SK-N-SH treated with all-trans-retinoic acid at 6 μM for 48 hours (cell line): Measurements from ENCODE around the gene CDH11.

ENCODE experiments used
- ARNTL ChIP-seq: fragments of 450-650 bp; formaldehyde crosslinking; IDR thresholded peaks from 2 replicates; pipeline ENCODE4 v1.5.0; 2020; ENCODE audit warnings: low read depth, mild to moderate bottlenecking, moderate library complexity, borderline replicate concordance
- CREB5 ChIP-seq: fragments of 250-450 bp; sonication (Bioruptor Pico); IDR thresholded peaks from 2 replicates; pipeline ENCODE4 v1.5.1; 2020; ENCODE audit warnings: low read depth, mild to moderate bottlenecking, moderate library complexity
- GLIS3 ChIP-seq: fragments of 250-450 bp; sonication (Bioruptor Pico); IDR thresholded peaks from 2 replicates; pipeline ENCODE4 v1.5.0; 2020; ENCODE audit warnings: mild to moderate bottlenecking, moderate library complexity
- ISL1 ChIP-seq: fragments of 250-450 bp; sonication (Bioruptor Pico); IDR thresholded peaks from 2 replicates; pipeline ENCODE4 v2.1.2; 2022; ENCODE audit warnings: mild to moderate bottlenecking, moderate library complexity
- OSR1 ChIP-seq: fragments of 250-450 bp; sonication (Bioruptor Pico); IDR thresholded peaks from 2 replicates; pipeline ENCODE4 v1.8.0; 2022; ENCODE audit warnings: moderate library complexity, mild to moderate bottlenecking, inconsistent platforms
- RARB ChIP-seq: fragments of 250-450 bp; sonication (Bioruptor Pico); IDR thresholded peaks from 2 replicates; pipeline ENCODE4 v1.8.0; 2021; ENCODE audit warnings: mild to moderate bottlenecking, moderate library complexity
- TCF4 ChIP-seq: fragments of 250-450 bp; sonication (Bioruptor Pico); IDR thresholded peaks from 2 replicates; pipeline ENCODE4 v1.8.0; 2021; ENCODE audit warnings: mild to moderate bottlenecking, moderate library complexity, borderline replicate concordance
- TSHZ2 ChIP-seq: fragments of 250-450 bp; sonication (Bioruptor Pico); IDR thresholded peaks from 2 replicates; pipeline ENCODE4 v1.5.0; 2020; ENCODE audit warnings: mild to moderate bottlenecking, moderate library complexity
- ZC3H10 ChIP-seq: fragments of 250-450 bp; sonication (Bioruptor Pico); IDR thresholded peaks from 2 replicates; pipeline ENCODE4 v1.5.1; 2021; ENCODE audit warnings: mild to moderate bottlenecking, moderate library complexity
- TF ChIP-seq, protein P1 (sequence below): fragments of 250-450 bp; sonication (Bioruptor Pico); IDR thresholded peaks from 2 replicates; pipeline ENCODE4 v1.8.0; 2020; ENCODE audit warnings: mild to moderate bottlenecking, moderate library complexity, borderline replicate concordance
- TF ChIP-seq, protein P2 (sequence below): fragments of 250-450 bp; sonication (Bioruptor Pico); IDR thresholded peaks from 2 replicates; pipeline ENCODE4 v1.8.0; 2021; ENCODE audit warnings: low read depth, mild to moderate bottlenecking, moderate library complexity, borderline replicate concordance

DNA sequence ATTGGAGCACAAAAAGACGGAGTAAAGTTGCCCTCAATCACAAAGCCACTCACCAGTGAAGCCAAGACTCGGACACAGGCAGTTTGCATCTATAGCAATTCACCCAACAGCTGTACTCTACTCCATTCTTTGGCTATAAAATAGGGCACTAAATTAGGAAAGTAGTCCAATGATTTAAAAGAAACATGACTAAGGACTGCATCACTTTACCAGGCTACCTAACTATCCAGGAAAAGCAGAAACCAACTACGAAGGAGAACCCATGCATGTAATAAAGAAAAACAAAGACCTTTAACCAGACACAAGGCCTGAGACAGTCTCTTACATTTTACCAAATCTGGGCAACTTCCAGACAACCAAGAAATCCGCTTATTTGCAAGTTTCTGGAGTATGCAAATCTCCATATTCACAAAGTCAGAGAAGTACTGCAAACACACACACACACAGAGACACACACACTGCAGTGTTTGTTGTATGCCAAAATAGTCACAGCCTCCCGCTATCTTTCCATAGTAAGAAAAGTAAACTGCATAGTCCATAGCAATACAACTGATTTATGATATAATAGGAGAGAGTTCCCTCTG lies 59.8 kb downstream of the CDH11 start:
- no peak for TF ChIP-seq CREB5 (CRISPR knock-in tag)
- no peak for TF ChIP-seq ZC3H10 (CRISPR knock-in tag)
- no peak for TF ChIP-seq ARNTL (CRISPR knock-in tag)
- no peak for TF ChIP-seq RARB
- no peak for TF ChIP-seq GLIS3
- TF ChIP-seq, protein P1, sequence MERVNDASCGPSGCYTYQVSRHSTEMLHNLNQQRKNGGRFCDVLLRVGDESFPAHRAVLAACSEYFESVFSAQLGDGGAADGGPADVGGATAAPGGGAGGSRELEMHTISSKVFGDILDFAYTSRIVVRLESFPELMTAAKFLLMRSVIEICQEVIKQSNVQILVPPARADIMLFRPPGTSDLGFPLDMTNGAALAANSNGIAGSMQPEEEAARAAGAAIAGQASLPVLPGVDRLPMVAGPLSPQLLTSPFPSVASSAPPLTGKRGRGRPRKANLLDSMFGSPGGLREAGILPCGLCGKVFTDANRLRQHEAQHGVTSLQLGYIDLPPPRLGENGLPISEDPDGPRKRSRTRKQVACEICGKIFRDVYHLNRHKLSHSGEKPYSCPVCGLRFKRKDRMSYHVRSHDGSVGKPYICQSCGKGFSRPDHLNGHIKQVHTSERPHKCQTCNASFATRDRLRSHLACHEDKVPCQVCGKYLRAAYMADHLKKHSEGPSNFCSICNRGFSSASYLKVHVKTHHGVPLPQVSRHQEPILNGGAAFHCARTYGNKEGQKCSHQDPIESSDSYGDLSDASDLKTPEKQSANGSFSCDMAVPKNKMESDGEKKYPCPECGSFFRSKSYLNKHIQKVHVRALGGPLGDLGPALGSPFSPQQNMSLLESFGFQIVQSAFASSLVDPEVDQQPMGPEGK (CRISPR knock-in tag) = no peak
- TF ChIP-seq, protein P2, sequence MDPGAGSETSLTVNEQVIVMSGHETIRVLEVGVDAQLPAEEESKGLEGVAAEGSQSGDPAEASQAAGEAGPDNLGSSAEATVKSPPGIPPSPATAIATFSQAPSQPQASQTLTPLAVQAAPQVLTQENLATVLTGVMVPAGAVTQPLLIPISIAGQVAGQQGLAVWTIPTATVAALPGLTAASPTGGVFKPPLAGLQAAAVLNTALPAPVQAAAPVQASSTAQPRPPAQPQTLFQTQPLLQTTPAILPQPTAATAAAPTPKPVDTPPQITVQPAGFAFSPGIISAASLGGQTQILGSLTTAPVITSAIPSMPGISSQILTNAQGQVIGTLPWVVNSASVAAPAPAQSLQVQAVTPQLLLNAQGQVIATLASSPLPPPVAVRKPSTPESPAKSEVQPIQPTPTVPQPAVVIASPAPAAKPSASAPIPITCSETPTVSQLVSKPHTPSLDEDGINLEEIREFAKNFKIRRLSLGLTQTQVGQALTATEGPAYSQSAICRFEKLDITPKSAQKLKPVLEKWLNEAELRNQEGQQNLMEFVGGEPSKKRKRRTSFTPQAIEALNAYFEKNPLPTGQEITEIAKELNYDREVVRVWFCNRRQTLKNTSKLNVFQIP (CRISPR knock-in tag) = no peak
- TF ChIP-seq TSHZ2 (CRISPR knock-in tag) = no peak
- TF ChIP-seq TCF4 (CRISPR knock-in tag) = no peak
- no peak for TF ChIP-seq OSR1
- TF ChIP-seq ISL1 (CRISPR knock-in tag) = no peak
